HepG2 (cell line): ENCODE measurements around the gene NPS. TPM values are rescaled to one million over a fixed set of nuclear protein-coding genes. Genes with fewer than 3 reads are reported as not detected.

Source experiments
- ATAC-seq: fragments of 200-7000 bp; cut with Tn5 transposase; 3 replicates; pipeline ENCODE4 v1.9.1; 2020; ENCODE audit warnings: mild to moderate bottlenecking, moderate library complexity
- BruUV-seq: library from RNA; stranded (reverse); fragments of 400-500 nt; replicated peaks from 2 replicates; lab custom pipeline; 2021; lab: Mats Ljungman, UMichigan
- CTCF ChIA-PET: fragments of 300-600 bp; formaldehyde crosslinking; extraction: SDS; loops from one replicate; lab custom pipeline; 2021; ENCODE audit warnings: low total read pairs, inconsistent platforms, low intra/inter-chr PET ratio; lab: Yijun Ruan, JAX
- POLR2A ChIA-PET: fragments of 350-600 bp; sonication (Branson Sonifier 250); formaldehyde crosslinking; loops from one replicate; lab custom pipeline; 2020; ENCODE audit warnings: antibody characterized with exemption, inconsistent platforms; lab: Yijun Ruan, JAX
- DNase-seq: peaks from one replicate; pipeline ENCODE4 v3.0.0-alpha.2; 2015; ENCODE audit warnings: low spot score
- FAIRE-seq: peaks from 3 replicates; lab custom pipeline; 2011; peaks lifted over from hg19 to GRCh38; lab: Jason Lieb, UNC
- H2AFZ ChIP-seq: one replicate; pipeline ENCODE4 v1.6.1; 2011; ENCODE audit warnings: low read length, inconsistent platforms
- H3K27ac ChIP-seq: fragments of 300-600 bp; 3 replicates; pipeline ENCODE4 v1.8.0; 2011; ENCODE audit warnings: mixed run types, mild to moderate bottlenecking, mixed read lengths, low read length, inconsistent platforms; ENCODE audit not compliant: insufficient read depth; ENCODE audit errors: extremely low read length
- H3K27me3 ChIP-seq, 2 experiments: fragments of 200-600 bp in 1 of 2; 2 replicates in 1 of 2; 3 replicates in 1 of 2; pipeline versions ENCODE4 v1.6.0 to v1.8.0; 2011; ENCODE audit warnings: low read length in 2 of 2, mild to moderate bottlenecking in 2 of 2, moderate library complexity in 2 of 2, inconsistent platforms in 1 of 2; ENCODE audit not compliant: insufficient read depth in 2 of 2, control insufficient read depth in 1 of 2
- H3K36me3 ChIP-seq, 2 experiments: fragments of 200-600 bp in 1 of 2; replicated peaks in 1 of 2; 2 replicates in 1 of 2; 3 replicates in 1 of 2; pipeline versions ENCODE4 v1.5.1 to v1.8.0; 2011; ENCODE audit warnings: low read length in 2 of 2, inconsistent platforms in 1 of 2; ENCODE audit not compliant: insufficient read depth in 2 of 2, control insufficient read depth in 1 of 2
- H3K4me1 ChIP-seq: 2 replicates; pipeline ENCODE4 v1.5.1; 2012; ENCODE audit warnings: low read length, inconsistent platforms; ENCODE audit not compliant: insufficient read depth
- H3K4me2 ChIP-seq: 2 replicates; pipeline ENCODE4 v1.6.0; 2011; ENCODE audit warnings: low read depth, low read length, inconsistent platforms
- H3K4me3 ChIP-seq, 3 experiments: fragments of 200-600 bp in 1 of 3; sonication (generic), shearing (Covaris generic) in 1 of 3; replicated peaks in 1 of 3; 2 replicates each; pipeline ENCODE4 v1.5.1; 2011 to 2016; ENCODE audit warnings: low read length in 3 of 3, inconsistent platforms in 2 of 3, low read depth in 2 of 3, mild to moderate bottlenecking in 2 of 3, control low read depth in 1 of 3, mixed read lengths in 1 of 3; ENCODE audit not compliant: insufficient read depth in 1 of 3
- H3K79me2 ChIP-seq: one replicate; pipeline ENCODE4 v1.6.1; 2011; ENCODE audit warnings: low read length, inconsistent platforms; ENCODE audit not compliant: insufficient read depth
- H3K9ac ChIP-seq: 2 replicates; pipeline ENCODE4 v1.6.0; 2011; ENCODE audit warnings: mild to moderate bottlenecking, low read depth, low read length, inconsistent platforms; ENCODE audit not compliant: insufficient read depth
- H3K9me3 ChIP-seq: 2 replicates; pipeline ENCODE4 v1.5.1; 2012; ENCODE audit warnings: mild to moderate bottlenecking, low read length
- H4K20me1 ChIP-seq: 2 replicates; pipeline ENCODE4 v1.6.0; 2011; ENCODE audit warnings: inconsistent platforms, mild to moderate bottlenecking, low read length, moderate library complexity; ENCODE audit not compliant: insufficient read depth
- ZC3H13 ChIP-seq: sonication (generic); formaldehyde crosslinking; IDR thresholded peaks from 2 replicates; pipeline ENCODE4 v1.8.1; 2023; ENCODE audit warnings: mild to moderate bottlenecking, missing genetic modification reagents, moderate library complexity
- WGBS: methylation state at CpG from one replicate; pipeline ENCODE4 v1.1.6; 2017; ENCODE audit warnings: low lambda C conversion rate; 5-methylcytosine and 5-hydroxymethylcytosine counted together
- in situ Hi-C: cut with HindIII; loops from 2 replicates; pipeline ENCODE4 v1.10.0; 2017; ENCODE audit warnings: low pct_unique_long_range_greater_than_20kb; ENCODE audit not compliant: extremely low pct_ligation_motif_present
- intact Hi-C: fragments of 100-400 bp; cut with micrococcal nuclease; formaldehyde crosslinking; loops from one replicate; pipeline ENCODE4 v1.10.0; 2022; ENCODE audit not compliant: unreplicated experiment
- polyA plus RNA-seq, 8 experiments: library from polyadenylated mRNA; depleted of rRNA in 3 of 8; stranded (reverse) in 7 of 8; unstranded in 1 of 8; fragments of >200 nt; fragmentation: Illumina TruSeq in 4 of 8; extraction: Trizol in 4 of 8; gene quantifications; 2 replicates each; pipeline versions ENCODE4 v1.2.1 to v1.2.3, GENCODE V29; 2011 to 2016; ENCODE audit warnings: low read depth in 4 of 8, missing spikeins in 1 of 8, mixed read lengths in 1 of 8; ENCODE audit not compliant: insufficient read depth in 1 of 8
- total RNA-seq, 5 experiments: library from RNA; depleted of rRNA; stranded (reverse); fragments of >200 nt; fragmentation: Illumina TruSeq; extraction: Trizol; gene quantifications; 2 replicates each; pipeline ENCODE4 v1.2.3, GENCODE V29; 2016; ENCODE audit warnings: low read depth in 1 of 5
- TF ChIP-seq, protein P1 (sequence below): IDR thresholded peaks from 2 replicates; pipeline ENCODE4 v1.6.1; 2016; ENCODE audit warnings: missing compliant biosample characterization, missing genetic modification reagents, borderline replicate concordance
- TF ChIP-seq, protein P2 (sequence below): sonication (generic); formaldehyde crosslinking; IDR thresholded peaks from 2 replicates; pipeline ENCODE4 v1.8.0; 2022; ENCODE audit warnings: mild to moderate bottlenecking, missing genetic modification reagents, borderline replicate concordance
- TF ChIP-seq, protein P3 (sequence below): sonication (generic); formaldehyde crosslinking; IDR thresholded peaks from 2 replicates; pipeline ENCODE4 v1.4.0; 2020; ENCODE audit warnings: missing genetic modification reagents
- TF ChIP-seq, protein P4 (sequence below): sonication (generic); formaldehyde crosslinking; IDR thresholded peaks from 2 replicates; pipeline ENCODE4 v1.4.0; 2020; ENCODE audit warnings: missing genetic modification reagents, borderline replicate concordance

NPS gene
- total and polyA plus RNA-seq, 2 of the 13 experiments (the other 11 are each of a cell fraction or from before 2014, with no cell fraction given): not detected

GRCh38 chr10:127577376-127578258 is 28.5 kb downstream of the NPS start:
- WGBS: 37% methylated on average over 8 of the region's 8 CpGs
- Histone ChIP-seq H3K36me3 (no peaks in the 10 kb centered on the region), H2AFZ (no peak overlapping the region), H3K79me2 (no peaks in the 10 kb centered on the region), H4K20me1 (no peaks in the 10 kb centered on the region)
- in situ Hi-C loops: no loop called here
- POLR2A ChIA-PET: no interaction called here
- BruUV-seq: no TSS peak
- TF ChIP-seq, protein P1, sequence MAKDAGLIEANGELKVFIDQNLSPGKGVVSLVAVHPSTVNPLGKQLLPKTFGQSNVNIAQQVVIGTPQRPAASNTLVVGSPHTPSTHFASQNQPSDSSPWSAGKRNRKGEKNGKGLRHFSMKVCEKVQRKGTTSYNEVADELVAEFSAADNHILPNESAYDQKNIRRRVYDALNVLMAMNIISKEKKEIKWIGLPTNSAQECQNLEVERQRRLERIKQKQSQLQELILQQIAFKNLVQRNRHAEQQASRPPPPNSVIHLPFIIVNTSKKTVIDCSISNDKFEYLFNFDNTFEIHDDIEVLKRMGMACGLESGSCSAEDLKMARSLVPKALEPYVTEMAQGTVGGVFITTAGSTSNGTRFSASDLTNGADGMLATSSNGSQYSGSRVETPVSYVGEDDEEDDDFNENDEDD (CRISPR knock-in tag): no peak
- TF ChIP-seq, protein P2, sequence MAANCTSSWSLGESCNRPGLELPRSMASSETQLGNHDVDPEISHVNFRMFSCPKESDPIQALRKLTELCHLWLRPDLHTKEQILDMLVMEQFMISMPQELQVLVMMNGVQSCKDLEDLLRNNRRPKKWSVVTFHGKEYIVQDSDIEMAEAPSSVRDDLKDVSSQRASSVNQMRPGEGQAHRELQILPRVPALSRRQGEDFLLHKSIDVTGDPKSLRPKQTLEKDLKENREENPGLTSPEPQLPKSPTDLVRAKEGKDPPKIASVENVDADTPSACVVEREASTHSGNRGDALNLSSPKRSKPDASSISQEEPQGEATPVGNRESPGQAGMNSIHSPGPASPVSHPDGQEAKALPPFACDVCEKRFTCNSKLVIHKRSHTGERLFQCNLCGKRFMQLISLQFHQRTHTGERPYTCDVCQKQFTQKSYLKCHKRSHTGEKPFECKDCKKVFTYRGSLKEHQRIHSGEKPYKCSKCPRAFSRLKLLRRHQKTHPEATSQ (CRISPR knock-in tag): no peak
- no peak for TF ChIP-seq ZC3H13
- TF ChIP-seq, protein P3, sequence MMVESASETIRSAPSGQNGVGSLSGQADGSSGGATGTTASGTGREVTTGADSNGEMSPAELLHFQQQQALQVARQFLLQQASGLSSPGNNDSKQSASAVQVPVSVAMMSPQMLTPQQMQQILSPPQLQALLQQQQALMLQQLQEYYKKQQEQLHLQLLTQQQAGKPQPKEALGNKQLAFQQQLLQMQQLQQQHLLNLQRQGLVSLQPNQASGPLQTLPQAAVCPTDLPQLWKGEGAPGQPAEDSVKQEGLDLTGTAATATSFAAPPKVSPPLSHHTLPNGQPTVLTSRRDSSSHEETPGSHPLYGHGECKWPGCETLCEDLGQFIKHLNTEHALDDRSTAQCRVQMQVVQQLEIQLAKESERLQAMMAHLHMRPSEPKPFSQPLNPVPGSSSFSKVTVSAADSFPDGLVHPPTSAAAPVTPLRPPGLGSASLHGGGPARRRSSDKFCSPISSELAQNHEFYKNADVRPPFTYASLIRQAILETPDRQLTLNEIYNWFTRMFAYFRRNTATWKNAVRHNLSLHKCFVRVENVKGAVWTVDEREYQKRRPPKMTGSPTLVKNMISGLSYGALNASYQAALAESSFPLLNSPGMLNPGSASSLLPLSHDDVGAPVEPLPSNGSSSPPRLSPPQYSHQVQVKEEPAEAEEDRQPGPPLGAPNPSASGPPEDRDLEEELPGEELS (CRISPR knock-in tag): no peak
- TF ChIP-seq, protein P4, sequence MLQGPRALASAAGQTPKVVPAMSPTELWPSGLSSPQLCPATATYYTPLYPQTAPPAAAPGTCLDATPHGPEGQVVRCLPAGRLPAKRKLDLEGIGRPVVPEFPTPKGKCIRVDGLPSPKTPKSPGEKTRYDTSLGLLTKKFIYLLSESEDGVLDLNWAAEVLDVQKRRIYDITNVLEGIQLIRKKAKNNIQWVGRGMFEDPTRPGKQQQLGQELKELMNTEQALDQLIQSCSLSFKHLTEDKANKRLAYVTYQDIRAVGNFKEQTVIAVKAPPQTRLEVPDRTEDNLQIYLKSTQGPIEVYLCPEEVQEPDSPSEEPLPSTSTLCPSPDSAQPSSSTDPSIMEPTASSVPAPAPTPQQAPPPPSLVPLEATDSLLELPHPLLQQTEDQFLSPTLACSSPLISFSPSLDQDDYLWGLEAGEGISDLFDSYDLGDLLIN (CRISPR knock-in tag): no peak
- TF ChIP-seq, all 625 proteins: peak for 0
- Histone ChIP-seq H3K4me3 (no peak overlapping the region), H3K4me2 (no peak overlapping the region), H3K9me3 (no peaks in the 10 kb centered on the region), H3K4me1 (no peaks in the 10 kb centered on the region), H3K9ac (no peak overlapping the region), H3K27ac (no peak overlapping the region), H3K27me3 (peaks cover 0 to 8% of the 10 kb centered on the region in 2 experiments; a peak in 2 of 5 replicates)
- CTCF ChIA-PET: no interaction called here
- ATAC-seq (no peak), DNase-seq (no peak), FAIRE-seq (no peak)
- intact Hi-C loops: loop anchor here (5.0 kb wide), 1 partner anchor 335 kb away; no protein-coding TSS in a partner anchor
